ENCODE results near the gene RGS19. TPM values are rescaled to one million over a fixed set of nuclear protein-coding genes. Genes with fewer than 3 reads are reported as not detected.

RGS19 gene
- total RNA-seq, 1 donor from 2014 or later, result 7.6 TPM

DNA sequence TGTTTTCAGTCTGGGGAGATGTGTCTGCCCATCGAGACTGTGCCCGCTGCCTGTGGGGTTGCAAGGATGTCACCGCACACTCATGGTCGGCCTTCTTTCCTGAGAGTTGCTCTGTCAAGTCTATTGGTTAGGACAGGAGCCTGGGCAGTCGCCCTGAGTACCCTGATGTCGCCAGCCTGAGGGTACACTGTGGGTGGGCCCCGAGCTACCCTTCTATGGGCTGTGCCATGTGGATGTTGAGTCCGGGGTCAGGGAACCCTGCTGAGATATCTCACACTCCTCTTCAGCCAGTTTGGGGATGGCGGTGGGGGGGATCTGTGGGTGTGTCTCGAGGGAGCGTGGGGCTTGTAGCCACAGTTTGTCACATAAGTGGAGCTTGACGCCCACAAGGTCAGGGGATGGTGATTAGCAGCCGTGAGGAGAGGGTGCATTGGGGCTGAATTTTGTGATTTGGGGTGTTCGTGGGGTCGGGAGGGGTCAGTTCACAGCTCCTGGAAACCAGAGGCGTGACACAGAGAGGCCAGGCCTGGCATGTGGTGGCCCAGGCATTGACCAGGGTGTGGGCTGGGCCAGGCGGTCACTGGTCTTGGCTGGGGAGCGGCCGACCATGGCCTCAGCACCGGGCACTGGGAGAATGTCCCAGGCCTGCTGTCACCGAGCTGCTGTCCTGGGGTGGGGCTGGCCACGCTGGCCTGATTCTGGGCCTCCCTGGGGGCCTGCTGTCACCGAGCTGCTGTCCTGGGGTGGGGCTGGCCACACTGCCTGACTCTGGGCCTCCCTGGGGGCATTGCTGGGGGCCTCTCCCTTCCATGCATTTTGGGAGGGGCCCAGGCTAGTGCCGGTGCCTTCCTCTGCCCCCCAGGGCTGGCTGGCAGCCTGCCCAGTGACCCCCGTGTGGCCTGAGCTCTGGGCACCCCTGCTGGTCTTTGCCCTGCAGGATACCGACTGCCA is 29.7 kb upstream of the RGS19 start:
- Mint-ChIP-seq H3K27ac (no peak overlapping the region), H3K4me1 (ENCODE audit: low read depth) (peaks cover 3% of the 10 kb centered on the region), H3K9me3 (ENCODE audit: low read depth) (no peaks in the 10 kb centered on the region), H3K4me3 (ENCODE audit: low read depth) (no peak overlapping the region), H3K36me3 (ENCODE audit: insufficient read depth) (no peaks in the 10 kb centered on the region), H3K27me3 (peaks cover 16% of the 10 kb centered on the region)
- DNase-seq (ENCODE audit: low spot score, unreplicated experiment), result no peak
- TF ChIP-seq, protein P1, sequence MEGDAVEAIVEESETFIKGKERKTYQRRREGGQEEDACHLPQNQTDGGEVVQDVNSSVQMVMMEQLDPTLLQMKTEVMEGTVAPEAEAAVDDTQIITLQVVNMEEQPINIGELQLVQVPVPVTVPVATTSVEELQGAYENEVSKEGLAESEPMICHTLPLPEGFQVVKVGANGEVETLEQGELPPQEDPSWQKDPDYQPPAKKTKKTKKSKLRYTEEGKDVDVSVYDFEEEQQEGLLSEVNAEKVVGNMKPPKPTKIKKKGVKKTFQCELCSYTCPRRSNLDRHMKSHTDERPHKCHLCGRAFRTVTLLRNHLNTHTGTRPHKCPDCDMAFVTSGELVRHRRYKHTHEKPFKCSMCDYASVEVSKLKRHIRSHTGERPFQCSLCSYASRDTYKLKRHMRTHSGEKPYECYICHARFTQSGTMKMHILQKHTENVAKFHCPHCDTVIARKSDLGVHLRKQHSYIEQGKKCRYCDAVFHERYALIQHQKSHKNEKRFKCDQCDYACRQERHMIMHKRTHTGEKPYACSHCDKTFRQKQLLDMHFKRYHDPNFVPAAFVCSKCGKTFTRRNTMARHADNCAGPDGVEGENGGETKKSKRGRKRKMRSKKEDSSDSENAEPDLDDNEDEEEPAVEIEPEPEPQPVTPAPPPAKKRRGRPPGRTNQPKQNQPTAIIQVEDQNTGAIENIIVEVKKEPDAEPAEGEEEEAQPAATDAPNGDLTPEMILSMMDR (IDR thresholded peaks at IDR 0.05; ENCODE audit: unreplicated experiment), result no peak

DNA sequence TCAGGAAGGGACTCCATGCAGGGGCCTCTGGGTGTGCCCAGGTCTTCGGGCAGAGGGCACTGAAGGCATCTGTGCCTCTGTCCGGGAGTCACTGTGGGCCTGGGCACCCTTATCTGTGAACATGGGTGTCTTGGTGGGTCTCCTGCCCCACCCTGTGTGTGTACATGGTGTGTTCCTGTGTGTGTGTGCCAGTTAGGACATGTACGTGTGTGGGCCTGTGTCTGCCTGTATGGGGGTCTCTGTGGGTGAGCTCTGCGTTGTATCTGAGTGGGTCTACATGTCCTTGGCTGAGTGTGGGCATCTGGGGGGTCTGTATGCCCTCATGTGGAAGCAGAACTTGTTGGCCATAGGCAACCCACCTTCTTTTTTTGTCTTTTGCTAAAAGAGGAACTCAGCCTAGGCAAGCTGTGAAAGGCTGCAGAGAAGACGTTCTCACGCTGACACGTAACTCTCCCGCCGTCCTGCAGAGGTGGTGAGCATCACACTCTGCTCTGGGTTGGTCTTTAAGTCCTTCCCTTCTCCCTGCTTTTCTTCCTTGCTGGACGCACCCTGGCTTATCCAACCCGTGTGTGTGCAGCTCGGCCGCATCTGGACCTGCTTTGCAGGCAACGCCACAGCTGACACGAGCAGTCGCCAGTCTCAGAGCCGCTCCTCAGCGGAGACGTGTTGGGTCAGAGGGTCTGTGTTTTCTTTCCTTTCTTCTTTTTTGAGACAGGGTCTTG is 28.6 kb upstream of the RGS19 start:
- TF ChIP-seq, protein P1 (IDR thresholded peaks at IDR 0.05; ENCODE audit: unreplicated experiment), result no peak
- H3K27me3 Mint-ChIP-seq, result peaks cover 27% of the 10 kb centered on the region
- H3K27ac Mint-ChIP-seq, result no peak overlapping the region
- no peaks in the 10 kb centered on the region for H3K9me3 Mint-ChIP-seq (ENCODE audit: low read depth)
- H3K4me1 Mint-ChIP-seq (ENCODE audit: low read depth), result peaks cover 7% of the 10 kb centered on the region
- no peak for DNase-seq (ENCODE audit: low spot score, unreplicated experiment)
- H3K36me3 Mint-ChIP-seq (ENCODE audit: insufficient read depth), result no peaks in the 10 kb centered on the region
- H3K4me3 Mint-ChIP-seq (ENCODE audit: low read depth), result no peak overlapping the region

DNA sequence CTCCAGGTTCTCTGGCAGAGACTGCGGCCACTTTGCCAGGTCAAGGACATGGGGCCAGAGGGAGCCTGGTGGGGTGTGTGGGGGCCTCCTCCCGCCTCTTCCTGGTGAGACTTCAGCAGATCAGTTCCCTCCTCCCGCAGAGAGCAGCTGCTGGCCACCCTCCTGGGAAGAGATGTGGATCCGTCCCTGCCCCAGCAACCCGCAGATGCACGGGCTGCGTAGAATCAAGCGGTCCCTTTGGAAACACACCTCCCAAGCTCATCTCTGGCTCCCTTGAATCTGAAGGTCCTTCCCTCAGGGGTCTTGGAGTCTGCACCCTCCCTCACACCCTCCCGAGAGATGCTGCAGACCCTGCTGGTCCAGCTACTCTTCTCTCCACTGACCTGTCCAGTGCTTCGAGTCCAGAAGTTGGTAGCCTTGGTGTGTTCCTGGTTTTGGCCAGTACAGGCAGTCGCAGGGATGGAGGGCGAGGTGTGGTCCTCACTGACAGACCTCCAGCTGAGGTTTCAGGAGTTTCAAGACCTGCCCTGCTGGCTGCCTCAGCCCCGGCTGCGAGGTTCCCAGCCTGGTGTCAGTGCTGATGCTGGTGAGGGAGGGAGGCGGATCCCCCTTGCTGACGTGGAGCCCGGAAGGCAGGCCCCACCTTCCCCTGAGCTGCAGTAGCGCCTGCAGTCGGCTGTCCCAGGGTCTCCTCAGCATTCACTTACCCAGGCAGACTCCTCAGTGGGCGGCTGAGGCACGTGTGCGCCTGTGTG is 27.8 kb upstream of the RGS19 start, which contains the start of gene NPBWR2:
NPBWR2 (minus strand) TSS at position 585 of the 755 bp plus-strand sequence. CDS start 734 bp downstream, outside the sequence.
- no peaks in the 10 kb centered on the region for H3K9me3 Mint-ChIP-seq (ENCODE audit: low read depth)
- H3K27ac Mint-ChIP-seq, result no peak within 1 kb of the TSS
- no peak within 1 kb of the TSS for H3K4me3 Mint-ChIP-seq (ENCODE audit: low read depth)
- peaks cover 10% of the 10 kb centered on the region for H3K4me1 Mint-ChIP-seq (ENCODE audit: low read depth)
- no peak for DNase-seq (ENCODE audit: low spot score, unreplicated experiment)
- H3K36me3 Mint-ChIP-seq (ENCODE audit: insufficient read depth), result no peaks in the 10 kb centered on the region
- peaks cover 31% of the 10 kb centered on the region for H3K27me3 Mint-ChIP-seq
- TF ChIP-seq, protein P1 (IDR thresholded peaks at IDR 0.05; ENCODE audit: unreplicated experiment), result no peak

GRCh38 chr20:64106435-64106961 is 27.2 kb upstream of the RGS19 start:
- no peak overlapping the region for H3K27ac Mint-ChIP-seq

More at GRCh38 chr20:64106435-64106961, 27.2 kb upstream of the RGS19 start:
- Mint-ChIP-seq H3K4me1 (ENCODE audit: low read depth) (peaks cover 10% of the 10 kb centered on the region), H3K4me3 (ENCODE audit: low read depth) (no peak overlapping the region), H3K36me3 (ENCODE audit: insufficient read depth) (no peaks in the 10 kb centered on the region), H3K9me3 (ENCODE audit: low read depth) (no peaks in the 10 kb centered on the region), H3K27me3 (peaks cover 32% of the 10 kb centered on the region)
- TF ChIP-seq, protein P1 (IDR thresholded peaks at IDR 0.05; ENCODE audit: unreplicated experiment), result no peak
- DNase-seq (ENCODE audit: low spot score, unreplicated experiment), result no peak
